GM06990 (cell line): ENCODE measurements around the gene CRPPA.
"Not testable (repeated sequence)": the region's sequence is repeated elsewhere in the genome, so short reads cannot be mapped to it uniquely, and the experiment has no call there.

Experiments used
- DNase-seq: peaks from one replicate; pipeline ENCODE4 v3.0.0-alpha.2; 2011; ENCODE audit not compliant: insufficient read length; ENCODE audit errors: extremely low read depth
- H3K27me3 ChIP-seq: replicated peaks from 2 replicates; pipeline ENCODE4 v1.6.0; 2011; ENCODE audit warnings: low read length; ENCODE audit not compliant: control insufficient read depth, insufficient read depth
- H3K36me3 ChIP-seq: 2 replicates; pipeline ENCODE4 v1.5.1; 2011; ENCODE audit warnings: low read length; ENCODE audit not compliant: control insufficient read depth, insufficient read depth
- H3K4me3 ChIP-seq: replicated peaks from 2 replicates; pipeline ENCODE4 v1.5.1; 2011; ENCODE audit warnings: low read depth, mild to moderate bottlenecking, control low read depth, low read length
- CTCF ChIP-seq: IDR thresholded peaks from 2 replicates; pipeline ENCODE4 v1.5.1; 2011; ENCODE audit warnings: low read length, control low read depth, mild to moderate bottlenecking, inconsistent platforms; ENCODE audit not compliant: insufficient read depth, poor library complexity, severe bottlenecking

Gene CRPPA

DNA sequence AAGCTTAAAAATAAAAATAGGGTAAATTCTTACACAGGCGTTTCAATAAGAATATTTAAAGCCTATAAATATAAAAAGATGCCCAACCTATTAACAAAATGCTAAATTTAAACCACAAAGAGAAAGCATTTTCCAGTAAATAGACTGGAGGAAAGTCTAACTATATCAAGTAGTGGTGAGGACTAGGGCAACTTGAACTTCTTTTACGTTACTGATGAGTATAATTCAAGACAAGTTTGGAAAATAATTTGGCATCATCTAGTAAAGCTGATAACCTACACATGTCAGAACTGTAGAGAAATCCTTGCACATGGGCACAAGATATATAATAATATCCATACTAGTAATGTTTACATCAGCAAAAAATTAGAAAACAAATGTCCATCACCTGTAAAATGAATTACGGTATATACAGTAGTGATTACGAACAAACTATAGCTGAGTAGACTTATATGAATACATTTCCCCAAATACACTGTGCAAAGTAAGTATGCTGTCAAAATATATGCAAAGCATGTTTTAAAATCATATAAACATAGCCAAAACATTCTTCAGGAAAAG lies 27.4 kb downstream of the CRPPA start:
- H3K36me3 ChIP-seq, result no peaks in the 10 kb centered on the region
- no peaks in the 10 kb centered on the region for H3K27me3 ChIP-seq
- no peak for DNase-seq
- H3K4me3 ChIP-seq, result no peak overlapping the region
- no peak for TF ChIP-seq CTCF

GRCh38 chr7:16392990-16393523 lies 28.3 kb downstream of the CRPPA start:
- no peaks in the 10 kb centered on the region for H3K27me3 ChIP-seq
- no peak overlapping the region for H3K4me3 ChIP-seq
- no peak for DNase-seq
- no peaks in the 10 kb centered on the region for H3K36me3 ChIP-seq
- TF ChIP-seq CTCF, result no peak

DNA sequence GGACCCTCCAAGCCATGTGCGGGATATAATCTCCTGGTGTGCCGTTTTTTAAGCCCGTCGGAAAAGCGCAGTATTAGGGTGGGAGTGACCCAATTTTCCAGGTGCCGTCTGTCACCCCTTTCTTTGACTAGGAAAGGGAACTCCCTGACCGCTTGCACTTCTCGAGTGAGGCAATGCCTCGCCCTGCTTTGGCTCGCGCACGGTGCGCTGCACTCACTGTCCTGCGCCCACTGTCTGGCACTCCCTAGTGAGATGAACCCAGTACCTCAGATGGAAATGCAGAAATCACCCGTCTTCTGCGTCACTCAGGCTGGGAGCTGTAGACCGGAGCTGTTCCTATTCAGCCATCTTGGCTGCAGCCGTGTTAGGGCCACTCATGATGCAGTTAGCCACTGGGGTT lies 37.6 kb downstream of the CRPPA start:
- DNase-seq, H3K36me3 ChIP-seq, H3K4me3 ChIP-seq, H3K27me3 ChIP-seq: not testable (repeated sequence)

DNA sequence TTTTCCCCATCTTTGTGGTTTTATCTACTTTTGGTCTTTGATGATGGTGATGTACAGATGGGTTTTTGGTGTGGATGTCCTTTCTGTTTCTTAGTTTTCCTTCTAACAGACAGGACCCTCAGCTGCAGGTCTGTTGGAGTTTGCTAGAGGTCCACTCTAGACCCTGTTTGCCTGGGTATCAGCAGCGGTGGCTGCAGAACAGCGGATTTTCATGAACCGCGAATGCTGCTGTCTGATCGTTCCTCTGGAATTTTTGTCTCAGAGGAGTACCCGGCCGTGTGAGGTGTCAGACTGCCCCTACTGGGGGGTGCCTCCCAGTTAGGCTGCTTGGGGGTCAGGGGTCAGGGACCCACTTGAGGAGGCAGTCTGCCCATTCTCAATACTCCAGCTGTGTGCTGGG lies 38.2 kb downstream of the CRPPA start:
- not testable (repeated sequence) for H3K36me3 ChIP-seq, H3K27me3 ChIP-seq, H3K4me3 ChIP-seq, DNase-seq
